NCI-H1105 treated with DMSO at 0.1 percent for 48 hours (cell line): ENCODE data around the gene MICALL2.

Experiments
- DNase-seq: peaks from one replicate; lab custom pipeline; 2025; lab: John Stamatoyannopoulos, UW

MICALL2 gene

DNA sequence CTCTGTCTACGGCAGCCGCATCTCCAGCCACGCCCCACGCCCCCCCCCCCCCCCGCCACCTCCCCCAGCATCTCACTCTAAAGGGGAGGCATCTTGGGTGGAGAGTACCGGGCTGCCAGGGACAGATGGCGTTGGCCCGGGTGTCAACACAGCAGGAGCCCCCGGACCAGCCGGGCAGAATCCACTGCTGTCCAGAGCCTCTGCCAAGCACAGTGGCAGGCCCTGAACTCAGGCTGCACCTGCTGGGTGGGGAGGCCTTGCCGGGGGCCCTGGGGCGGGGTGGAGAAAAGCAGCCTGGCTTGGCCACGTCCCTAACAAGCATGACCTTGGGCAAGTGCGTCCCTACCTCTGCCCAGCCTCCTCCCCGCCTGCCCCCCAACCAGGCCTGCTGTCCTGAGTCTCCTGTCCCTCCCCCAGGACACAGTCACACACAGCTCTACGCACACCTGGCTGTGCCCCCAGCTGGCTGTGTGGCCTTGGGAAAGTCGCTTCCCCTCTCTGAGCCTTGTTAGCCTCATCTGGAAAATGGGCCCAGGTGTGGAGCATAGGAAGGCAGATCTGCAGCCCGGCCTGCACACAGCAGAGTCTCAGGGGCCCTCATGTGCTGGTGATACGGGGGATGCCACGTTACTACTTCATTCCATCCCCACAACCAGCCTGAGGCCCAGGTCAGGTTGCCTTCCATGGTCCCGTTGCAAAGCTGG, 45.2 kb downstream of the MICALL2 start:
- DNase-seq = no peak

DNA sequence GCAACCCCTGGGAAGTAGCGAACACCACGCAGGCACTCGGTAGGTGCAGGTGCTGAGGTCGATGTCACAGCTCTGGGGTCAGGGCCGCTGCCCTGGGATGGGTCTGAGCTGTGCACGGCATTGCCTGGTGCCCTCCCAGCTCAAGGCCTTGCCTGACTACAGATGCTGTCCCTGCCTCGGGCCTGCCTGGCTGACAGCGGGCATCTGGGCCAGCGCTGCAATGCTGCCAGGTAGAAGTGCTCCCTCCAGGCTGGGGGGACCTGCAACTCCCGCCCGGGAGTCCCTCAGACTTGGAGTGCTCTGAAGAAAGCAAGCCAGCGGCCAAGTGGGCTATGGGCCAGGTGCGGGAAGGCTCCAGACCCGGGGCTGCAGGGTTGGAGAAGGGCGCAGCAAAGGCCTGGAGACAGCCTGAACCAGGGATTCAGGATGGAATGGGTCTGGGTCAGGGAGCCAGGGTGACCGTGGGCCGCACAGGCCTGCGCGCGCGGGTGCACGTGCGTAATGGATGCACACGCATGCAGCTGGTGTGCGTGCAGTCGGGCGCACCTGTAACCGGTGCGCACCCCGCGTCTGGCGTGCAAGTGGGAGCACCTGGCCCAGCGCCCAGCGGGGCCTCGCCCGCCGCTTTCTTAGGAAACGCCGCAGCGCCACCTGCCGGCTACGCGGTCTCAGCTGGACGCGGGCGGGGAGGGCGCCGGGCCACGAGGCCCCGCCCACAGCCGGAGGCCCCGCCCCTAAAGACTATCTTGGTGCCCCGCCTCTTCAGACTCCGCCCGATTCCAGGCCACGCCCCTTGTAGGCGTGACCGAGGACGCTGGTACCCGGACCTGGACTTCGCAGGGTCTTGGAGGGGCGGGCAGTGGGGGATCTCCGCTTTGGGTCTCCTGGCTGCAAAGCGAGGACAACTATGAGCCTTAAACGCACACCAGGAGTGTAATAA, 46.7 kb downstream of the MICALL2 start:
- DNase-seq = peak; percentile 96

DNA sequence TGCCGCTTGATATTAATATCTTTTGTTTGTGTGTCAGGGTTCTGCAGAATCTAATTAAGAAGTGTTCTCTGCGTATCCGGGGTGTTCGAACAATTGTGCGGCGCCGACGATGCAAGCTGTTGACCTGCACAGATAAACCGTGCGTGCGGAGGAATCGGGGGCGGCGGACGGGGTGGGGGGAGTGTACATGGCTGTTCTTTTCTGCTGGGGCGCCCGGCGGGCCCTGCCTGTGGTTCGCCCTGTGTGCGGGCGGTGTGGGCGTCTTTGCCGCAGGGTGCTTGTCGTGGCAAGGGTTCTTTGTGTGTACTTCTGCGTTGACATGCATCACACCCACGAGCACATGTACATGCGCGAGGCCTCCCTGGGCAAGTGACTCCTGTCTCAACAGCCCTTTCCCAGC, 47.9 kb downstream of the MICALL2 start:
- no peak for DNase-seq

DNA sequence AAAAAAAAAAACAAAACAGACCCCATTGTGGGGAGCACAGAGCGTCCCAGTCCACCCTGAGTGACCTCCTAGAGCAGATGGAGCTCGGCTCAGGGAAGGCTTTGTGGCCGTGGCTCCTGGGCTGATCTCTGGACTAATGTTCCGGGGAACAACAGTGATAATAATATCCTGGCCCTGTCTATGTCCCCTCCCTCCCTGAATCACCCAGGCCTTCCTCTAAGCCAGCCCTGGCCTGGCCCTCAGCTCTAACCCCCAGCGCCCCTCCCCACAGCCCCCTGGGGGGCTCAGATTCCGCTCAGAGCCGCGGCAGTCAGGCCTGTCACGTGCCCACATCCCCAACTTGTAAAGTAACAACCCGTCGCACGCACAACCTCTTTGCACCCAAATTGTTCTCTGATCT, 48.3 kb downstream of the MICALL2 start:
- DNase-seq = no peak

DNA sequence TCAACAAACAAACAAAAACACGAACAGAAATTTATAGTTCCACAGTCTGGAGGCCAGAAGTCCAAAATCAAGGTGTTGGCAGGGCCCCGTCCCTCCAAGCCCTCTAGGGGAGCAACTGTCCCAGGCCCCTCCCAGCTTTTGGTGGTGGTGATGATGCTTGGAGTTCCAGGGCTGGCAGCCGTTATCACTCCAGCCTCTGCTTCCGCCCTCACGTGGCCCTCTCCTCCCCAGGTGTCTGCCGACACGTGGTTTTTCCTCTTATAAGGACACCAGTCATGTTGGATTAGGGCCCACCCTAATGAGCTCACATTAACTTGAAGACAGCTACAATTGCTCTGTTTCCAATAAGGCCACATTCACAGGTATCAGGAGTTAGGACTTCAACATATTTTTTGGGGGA, 49.7 kb downstream of the MICALL2 start:
- DNase-seq = peak; percentile 60

DNA sequence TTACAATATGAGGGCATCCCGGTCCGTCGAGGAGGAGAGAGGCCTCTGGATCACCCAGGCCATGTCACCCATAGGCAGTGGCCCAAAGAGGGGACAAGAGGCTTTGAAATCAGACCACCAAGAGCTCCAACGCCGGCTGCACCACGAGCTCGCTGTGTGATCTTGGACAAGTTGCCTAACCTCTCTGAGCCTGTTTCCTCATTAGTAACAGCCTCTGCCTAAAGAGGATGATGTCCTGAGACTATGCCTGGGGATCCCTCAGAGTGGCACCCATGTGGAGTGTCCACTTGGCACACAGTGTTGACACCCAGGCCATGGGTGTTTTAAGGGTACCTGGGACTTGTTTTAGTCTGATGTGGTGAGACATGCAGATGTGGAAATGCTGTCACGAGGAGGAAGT, 50.8 kb downstream of the MICALL2 start:
- DNase-seq = no peak

DNA sequence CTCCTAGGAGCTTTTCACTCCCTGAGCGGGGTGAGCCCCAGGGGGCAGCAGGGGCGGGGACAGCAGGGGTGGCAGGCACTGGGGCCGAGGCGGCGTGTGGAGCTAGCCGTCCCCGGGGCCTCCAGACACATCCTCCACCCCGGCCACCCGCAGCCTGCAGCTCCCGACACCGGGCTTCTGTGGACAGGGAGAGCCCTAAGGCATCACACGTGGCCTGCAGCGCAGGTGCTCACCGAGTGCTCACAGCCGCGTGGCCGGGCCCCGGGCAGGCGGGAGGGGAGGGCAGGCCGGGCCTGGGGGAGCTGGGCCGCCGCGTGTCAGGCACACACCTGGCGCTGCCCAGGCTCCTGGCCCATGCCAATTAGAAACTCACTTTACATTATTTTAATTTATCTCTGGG, 51.4 kb downstream of the MICALL2 start:
- DNase-seq = peak; percentile 73

DNA sequence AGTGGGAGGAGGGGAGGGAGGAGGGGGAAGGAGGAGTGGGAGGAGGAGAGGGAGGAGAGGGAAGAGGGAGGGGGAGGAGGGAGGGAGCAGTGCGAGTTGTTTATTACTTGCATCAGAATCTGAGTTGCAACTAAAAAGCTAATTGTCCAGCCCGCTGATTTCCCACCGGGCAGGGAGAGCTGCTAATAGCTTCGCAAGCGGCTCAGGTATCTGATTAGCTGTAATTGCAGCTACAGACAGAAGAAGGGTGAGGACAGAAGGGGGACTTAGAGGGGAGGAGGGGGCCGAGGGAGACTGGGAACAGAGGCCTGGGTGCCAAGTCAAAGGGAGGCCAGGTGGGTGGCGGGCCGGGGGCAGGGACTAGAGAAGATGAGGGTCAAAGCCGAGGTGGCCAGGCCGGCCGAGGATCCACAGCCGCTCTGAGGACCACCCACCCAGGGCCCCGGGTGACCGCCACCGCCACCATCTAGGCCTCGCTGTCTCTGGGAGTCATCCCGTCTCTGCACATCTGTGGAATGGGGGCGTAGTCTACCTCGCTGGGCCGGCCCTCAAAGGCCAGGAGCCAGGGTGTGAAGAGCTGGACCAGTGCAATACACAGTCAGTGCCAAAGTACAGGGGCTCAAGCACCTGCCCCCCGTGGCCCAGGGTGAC, 54.2 kb downstream of the MICALL2 start:
- peak; percentile 33 for DNase-seq

DNA sequence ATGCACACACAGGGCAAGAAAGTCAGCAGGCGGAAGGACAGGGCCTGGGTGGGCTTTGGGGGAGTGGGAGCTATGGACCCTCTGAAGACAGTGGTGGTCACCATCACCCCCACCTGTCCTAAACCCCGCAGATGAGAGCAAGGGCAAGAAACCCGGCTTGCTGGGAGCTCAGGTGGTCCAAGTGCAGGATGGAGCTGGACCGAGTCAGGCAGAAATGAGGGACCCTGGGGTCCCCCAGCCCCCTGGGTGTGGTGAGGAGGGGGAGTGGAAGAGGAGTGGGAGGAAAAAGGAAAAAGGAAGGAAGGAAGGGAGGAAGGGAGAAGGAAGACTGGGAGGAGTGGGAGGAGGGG, 54.8 kb downstream of the MICALL2 start:
- no peak for DNase-seq

DNA sequence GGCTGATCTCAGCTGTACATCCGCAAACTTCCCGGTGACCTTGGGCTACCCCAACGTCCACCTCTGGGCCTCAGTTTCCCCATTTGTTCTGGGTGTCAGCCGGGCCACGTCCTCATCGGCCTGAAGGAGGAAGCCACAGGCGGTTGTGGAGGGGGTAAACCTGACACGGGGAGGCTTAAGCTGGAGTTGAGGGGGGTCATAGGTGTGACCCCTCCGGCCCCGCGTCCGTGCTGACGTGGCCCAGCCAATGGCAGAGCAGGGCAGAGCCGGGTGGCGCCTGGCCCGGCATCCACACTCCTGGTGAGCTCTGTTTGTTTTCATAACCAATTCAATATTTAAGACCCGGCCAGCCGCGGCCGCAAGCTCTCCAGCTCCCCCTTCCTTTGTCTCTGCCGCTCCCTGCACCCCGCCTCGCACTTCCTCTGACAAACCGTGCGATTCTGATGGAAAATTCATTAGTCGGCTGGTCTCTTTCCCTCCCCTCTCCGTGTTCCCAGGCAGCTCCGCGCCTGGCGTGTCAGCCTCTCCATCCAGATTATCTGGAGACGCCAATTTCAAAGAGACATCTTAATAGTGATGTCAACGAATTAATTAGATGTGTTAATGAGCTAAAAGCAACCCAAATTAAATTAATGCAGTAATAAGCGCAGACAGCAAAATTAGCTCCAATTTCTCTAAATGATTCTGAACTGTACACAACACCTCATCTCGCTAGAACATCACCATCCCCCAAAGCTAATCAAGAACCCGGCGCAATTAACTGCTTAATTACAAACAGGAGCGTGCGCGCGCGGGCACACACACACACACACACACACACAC, 55.4 kb downstream of the MICALL2 start:
- DNase-seq = peak; percentile 89

DNA sequence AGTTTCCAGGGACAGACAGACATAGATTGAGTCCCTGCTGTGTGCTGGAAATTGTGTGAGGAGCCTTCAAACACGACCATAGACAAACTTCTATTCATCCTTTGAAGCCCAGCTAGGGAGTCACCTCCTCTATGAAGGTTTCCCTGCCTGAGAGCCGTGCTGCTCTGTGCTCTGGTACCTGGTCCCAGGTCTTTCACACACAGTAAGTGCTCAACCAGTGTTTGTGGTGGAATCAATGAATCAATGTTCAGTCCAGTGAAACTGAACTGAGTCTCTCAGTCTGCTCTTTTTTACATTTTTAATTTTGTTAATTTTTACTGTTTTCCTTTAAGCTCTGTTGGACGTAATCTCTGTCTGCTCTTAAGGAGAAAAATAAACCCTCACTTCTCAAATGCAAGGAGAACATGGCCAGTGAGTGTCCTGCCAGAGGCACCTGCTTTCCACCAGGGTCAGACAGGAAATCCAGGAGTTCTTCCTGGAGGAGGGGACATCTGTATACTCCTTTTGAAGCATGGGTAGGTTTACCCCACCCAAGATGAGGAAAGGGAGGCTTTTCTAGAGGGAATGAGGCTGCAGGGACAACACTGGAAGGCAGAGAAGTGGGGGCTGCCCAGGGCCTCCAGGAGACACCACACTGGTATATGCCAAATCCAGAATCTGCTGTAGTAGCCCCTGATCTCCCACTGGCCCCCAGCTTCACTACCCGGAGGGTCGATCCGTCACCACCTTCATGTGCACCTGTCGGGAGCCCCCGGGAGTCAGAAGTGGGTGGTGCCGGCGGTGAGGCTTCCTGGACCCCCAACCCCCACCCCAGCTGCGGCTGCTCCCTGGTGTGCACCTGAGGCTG, 56.3 kb downstream of the MICALL2 start:
- no peak for DNase-seq

DNA sequence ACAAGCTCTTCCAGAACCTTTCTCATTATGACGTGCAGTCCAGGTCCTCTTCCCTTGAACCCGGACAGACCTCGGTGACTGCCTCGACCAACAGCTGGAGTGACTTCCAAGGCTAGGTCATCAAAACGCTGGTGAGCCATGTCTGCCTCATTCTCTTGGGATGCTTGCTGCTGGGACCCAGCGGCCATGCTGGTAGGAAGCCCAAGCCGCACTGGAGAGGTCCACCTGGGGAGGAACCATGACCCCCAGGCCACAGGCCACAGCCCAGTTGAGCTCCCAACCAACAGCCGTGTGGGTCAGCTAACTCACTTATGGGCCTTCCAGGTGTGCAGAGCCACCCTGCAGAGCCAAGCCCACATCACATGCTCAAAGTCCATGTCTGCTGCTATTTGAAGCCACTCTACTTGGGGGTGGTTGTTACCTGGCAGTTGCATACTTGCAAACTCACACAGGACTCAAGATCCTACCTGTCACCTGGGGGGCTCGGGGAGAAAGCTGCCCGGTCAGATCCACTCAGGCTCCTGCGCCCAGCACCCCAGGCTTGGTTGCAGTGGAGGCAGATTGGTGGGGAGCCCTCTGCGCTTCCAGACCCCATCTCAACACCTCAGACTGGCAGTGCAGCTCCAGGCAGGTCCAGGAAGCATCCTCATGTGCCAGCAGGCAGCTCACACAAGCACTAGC, 57.0 kb downstream of the MICALL2 start:
- no peak for DNase-seq

DNA sequence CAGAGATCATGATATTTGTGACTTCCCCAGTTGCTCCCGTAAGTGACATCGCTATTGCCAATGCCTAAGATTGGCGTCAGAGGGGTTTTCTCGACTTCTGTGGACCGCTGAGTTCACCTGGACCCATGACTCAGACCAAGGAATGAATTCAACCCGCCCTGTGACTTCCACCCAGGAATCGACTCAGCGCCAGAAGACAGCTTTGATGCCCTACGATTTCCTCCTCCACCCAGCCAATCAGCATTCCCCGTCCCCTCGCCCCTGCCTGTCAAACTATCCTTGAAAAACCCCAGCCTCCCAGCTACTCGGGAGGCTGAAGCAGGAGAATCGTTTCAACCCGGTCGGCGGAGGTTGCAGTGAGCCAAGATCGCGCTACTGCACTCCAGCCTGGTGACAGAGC, 58.3 kb downstream of the MICALL2 start:
- DNase-seq = peak; percentile 8

DNA sequence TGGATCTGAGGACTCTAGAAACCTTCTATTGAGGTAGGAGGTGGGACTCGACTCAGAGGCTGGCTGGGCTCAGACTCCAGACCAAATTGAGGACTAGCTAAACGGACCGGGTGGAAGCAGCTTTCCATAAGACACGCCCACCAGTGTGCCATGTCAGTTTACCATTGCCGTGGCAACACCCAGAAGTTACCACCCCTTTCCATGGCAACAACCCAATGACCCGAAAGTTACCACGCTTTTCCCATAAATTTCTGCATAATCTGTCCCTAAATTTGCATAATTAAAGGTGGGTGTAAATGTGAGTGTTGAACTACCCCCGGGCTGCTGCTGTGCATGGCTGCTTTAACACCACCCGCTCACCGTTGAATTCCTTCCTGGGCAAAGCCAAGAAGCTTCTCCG, 58.9 kb downstream of the MICALL2 start:
- DNase-seq = peak; percentile 9

DNA sequence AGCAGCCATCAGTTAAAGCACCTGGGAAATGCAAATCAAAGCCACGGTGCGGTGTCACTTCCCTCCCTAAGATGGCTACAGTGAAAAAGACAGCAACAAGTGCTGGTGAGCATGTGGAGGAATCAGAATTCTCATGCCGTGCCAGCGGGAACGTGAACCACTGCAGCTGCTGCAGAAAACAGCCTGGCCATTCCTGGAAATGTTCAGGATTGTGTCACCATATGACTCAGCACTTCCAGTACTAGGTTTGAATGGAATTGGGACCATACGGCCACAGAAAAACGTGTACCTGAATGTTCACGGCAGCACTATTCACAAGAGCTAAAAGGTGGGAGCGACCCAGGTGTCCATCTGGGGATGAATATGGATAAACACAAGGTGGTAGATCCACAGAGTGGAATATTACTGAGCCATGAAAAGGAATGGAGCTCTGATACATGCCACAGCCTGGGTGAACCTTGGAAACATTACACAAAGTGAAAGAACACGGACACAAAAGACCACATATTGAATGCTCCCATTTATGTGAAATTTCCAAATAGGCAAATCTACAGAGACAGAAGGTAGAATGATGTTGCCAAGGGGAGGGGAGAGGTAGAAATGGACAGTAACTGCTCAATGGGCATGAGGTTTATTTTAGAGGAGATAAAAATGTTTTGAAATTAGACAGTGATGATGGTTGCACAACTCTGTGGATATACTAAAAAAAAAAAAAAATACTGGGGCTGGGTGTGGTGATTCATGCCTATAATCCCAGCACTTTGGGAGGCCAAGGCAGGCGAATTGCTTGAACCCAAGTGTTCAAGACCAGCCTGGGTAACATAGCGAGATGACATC, 61.6 kb downstream of the MICALL2 start:
- no peak for DNase-seq

DNA sequence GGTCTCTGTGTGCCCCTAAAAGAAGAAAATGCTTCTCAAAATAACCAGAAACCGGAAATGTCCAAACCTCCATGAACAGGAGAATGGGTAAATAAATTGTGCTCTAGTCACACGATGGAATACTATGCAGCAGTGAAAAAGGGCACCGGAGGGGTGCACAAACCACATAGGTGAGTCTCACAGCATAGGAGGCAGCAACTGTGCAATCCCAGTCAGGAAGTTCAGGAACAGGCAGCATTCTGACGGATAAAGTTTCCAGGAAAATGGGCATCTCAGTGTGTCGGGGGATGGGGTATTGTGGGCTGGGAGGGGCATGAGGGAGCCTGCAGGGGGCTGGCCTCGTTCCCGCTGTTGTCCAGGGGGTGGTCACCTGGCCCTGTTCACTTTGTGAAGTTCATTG, 63.1 kb downstream of the MICALL2 start:
- no peak for DNase-seq

DNA sequence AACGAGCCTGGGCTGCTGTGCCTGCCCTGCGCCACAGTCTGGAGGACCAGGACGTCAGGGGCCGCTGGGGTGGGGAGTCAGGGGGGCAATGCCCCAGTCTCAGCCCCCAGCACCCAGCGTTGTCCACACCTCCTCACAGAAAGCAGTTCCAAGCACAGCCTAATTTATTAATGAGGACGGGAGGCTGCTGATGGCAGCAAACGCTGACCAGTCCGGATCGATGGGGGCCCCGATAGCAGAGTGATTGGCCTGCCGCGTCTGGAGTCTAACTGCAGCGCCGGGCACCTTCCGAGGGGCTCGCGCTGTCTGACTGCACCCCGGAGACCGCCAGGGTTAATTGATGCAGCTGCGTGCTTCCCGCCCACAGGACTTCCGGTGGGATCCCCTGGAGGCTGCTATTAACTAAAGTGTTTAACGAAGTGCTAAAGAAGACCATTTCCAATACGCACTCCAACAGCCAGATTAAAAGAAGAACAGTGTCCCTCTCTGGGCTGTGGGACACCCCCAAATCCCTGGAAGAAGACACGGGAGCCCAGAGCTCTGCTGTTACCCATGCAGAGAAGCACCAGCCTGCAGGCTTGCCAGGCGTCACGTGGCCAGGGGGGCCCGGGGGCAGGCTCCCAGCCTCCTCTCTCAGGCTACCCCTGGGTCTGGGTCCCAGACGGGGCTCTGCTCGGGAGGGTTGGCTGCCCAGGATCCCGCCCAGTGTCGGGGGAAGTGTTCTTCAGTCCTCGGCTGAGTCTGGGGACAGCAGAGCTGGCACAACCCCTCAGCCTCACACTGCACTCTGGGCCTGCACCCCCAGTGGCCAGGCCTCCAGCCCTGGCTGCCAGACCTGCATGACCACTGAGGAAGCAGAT, 63.8 kb downstream of the MICALL2 start:
- DNase-seq = no peak

DNA sequence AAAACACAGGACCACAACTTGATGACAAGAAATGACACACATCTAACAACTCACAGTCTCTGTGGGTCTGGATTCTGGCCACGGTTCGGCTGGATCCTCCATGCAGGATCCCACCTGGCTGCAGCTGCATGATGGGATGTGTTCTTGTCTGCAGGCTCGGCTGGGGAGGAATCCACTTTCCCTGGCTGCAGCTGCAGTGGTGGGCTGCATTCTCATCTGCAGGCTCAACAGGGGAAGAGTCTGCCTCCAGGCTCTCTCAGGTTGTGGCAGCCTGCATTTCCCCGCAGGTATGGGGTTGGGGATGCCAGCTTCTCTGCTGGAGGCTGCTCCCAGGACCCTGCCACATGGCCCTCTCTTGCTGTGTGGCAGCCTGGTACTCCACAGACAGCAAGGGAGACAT, 64.9 kb downstream of the MICALL2 start:
- DNase-seq = no peak

DNA sequence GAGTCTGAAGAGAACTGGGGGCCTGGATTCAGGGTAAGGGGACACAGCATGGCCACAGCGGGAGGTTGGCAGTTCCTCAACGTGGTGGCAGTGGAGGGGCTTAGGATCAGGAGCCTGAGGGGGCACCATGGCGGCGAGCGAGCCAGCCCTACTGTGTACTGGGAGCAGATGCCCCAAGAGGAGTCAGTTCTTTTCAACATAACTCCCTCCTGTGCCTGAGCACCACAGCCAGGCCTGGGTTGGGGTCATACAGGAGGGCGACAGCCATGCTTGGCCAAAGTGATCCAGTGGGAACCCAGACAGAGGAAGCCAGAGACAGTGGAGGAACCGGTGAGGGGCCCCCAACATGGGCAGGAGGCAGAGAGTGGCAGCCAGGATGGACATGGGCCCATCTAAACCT, 65.8 kb downstream of the MICALL2 start:
- no peak for DNase-seq
